Common myeloid progenitor, CD34-positive (primary cell): ENCODE data around the gene RASSF7.

ENCODE experiments used
- CTCF ChIA-PET: fragments of 350-600 bp; sonication (Branson Sonifier 250); formaldehyde crosslinking; loops from one replicate; lab custom pipeline; 2021; ENCODE audit warnings: antibody characterized with exemption; lab: Charles Lee
- POLR2A ChIA-PET: fragments of 350-600 bp; sonication (Branson Sonifier 250); formaldehyde crosslinking; loops from one replicate; lab custom pipeline; 2021; ENCODE audit warnings: antibody characterized with exemption; lab: Charles Lee
- DNase-seq, 3 donors: peaks; one replicate each; pipeline versions ENCODE4 v3.0.0 to v3.0.0-alpha.2; 2013
- H3K27ac ChIP-seq, 2 experiments: 1 replicate in 1 of 2; 2 replicates in 1 of 2; pipeline ENCODE4 v1.7.0; 2013; ENCODE audit warnings: inconsistent platforms in 2 of 2, low read length in 2 of 2, mild to moderate bottlenecking in 2 of 2, low read depth in 1 of 2, moderate library complexity in 1 of 2; ENCODE audit not compliant: severe bottlenecking in 2 of 2, insufficient read depth in 1 of 2, poor library complexity in 1 of 2
- H3K27me3 ChIP-seq, 5 experiments: replicated peaks in 2 of 5; 1 replicate in 3 of 5; 2 replicates in 2 of 5; pipeline versions ENCODE4 v1.6.1 to v1.7.0; 2013; ENCODE audit warnings: low read length in 4 of 5, mild to moderate bottlenecking in 2 of 5, moderate library complexity in 2 of 5, inconsistent platforms in 1 of 5; ENCODE audit not compliant: insufficient read depth in 5 of 5, control insufficient read depth in 4 of 5
- H3K36me3 ChIP-seq, 4 experiments: 1 replicate in 2 of 4; 2 replicates in 2 of 4; pipeline versions ENCODE4 v1.6.1 to v1.7.0; 2013; ENCODE audit warnings: low read length in 3 of 4, control low read depth in 1 of 4, mild to moderate bottlenecking in 1 of 4; ENCODE audit not compliant: control insufficient read depth in 4 of 4, insufficient read depth in 4 of 4
- H3K4me1 ChIP-seq, 4 experiments: 1 replicate in 3 of 4; 2 replicates in 1 of 4; pipeline versions ENCODE4 v1.6.1 to v1.7.1; 2013; ENCODE audit warnings: low read length in 3 of 4, mild to moderate bottlenecking in 3 of 4, control low read depth in 1 of 4, inconsistent platforms in 1 of 4, moderate library complexity in 1 of 4; ENCODE audit not compliant: control insufficient read depth in 4 of 4, insufficient read depth in 4 of 4; ENCODE audit errors: control extremely low read depth in 1 of 4
- H3K4me3 ChIP-seq, 7 experiments: 1 replicate in 4 of 7; 2 replicates in 3 of 7; pipeline versions ENCODE4 v1.5.1 to v1.7.0; 2013; ENCODE audit warnings: mild to moderate bottlenecking in 7 of 7, low read length in 6 of 7, moderate library complexity in 6 of 7, inconsistent platforms in 2 of 7, low read depth in 2 of 7, control low read depth in 1 of 7; ENCODE audit not compliant: insufficient read depth in 4 of 7, control insufficient read depth in 1 of 7; ENCODE audit errors: extremely low read depth in 1 of 7
- H3K9me3 ChIP-seq, 5 experiments: 1 replicate in 4 of 5; 2 replicates in 1 of 5; pipeline versions ENCODE4 v1.6.1 to v1.7.1; 2013; ENCODE audit warnings: low read length in 4 of 5, mild to moderate bottlenecking in 2 of 5, inconsistent platforms in 1 of 5, low read depth in 1 of 5, moderate library complexity in 1 of 5; ENCODE audit not compliant: control insufficient read depth in 4 of 5, insufficient read depth in 2 of 5; ENCODE audit errors: control extremely low read depth in 1 of 5
- WGBS: methylation state at CpG from one replicate; pipeline ENCODE4 v1.1.5; 2013; ENCODE audit not compliant: insufficient coverage; 5-methylcytosine and 5-hydroxymethylcytosine counted together

Gene RASSF7

DNA sequence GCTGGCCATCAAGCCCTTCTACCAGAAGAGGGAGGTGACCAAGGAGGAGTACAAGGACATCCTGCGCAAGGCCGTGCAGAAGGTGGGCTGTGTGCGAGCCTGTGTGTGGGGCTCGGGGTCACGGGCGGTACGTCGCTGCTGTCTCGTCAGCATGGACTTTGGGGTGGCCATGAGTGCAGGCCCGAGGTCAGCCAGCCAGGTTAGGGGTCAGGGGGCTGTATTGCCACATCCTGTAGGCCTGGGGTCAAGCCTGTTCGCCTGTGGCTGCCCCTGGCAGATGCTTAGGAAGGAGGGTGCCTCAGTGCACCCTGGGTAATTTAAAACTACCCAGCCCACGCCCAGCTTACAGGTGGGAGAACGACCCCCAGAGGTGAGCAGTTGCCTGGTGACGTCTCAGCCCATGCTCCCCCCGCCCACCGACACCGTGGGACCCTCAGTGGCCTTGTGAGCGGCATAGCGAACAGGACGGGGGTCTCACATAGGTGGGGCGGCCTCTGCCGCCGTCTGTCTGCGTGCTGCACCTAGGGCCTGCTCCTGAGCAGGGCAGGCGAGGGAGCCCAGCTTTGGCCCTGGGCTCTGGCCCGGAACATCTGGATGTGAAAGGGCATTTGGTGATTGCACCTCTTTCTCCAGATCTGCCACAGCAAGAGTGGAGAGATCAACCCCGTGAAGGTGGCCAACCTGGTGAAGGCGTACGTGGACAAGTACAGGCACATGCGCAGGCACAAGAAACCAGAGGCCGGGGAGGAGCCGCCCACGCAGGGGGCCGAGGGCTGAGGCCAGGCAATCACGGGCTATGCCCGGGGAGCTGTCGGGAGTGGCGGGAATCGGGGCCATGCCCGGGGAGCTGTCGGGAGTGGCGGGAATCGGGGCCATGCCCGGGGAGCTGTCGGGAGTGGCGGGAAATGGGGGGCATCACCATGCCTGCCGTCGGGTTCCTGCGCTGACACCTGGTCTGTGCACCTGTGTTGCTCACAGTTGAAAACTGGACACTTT lies 50.5 kb downstream of the RASSF7 start:
- Histone ChIP-seq H3K36me3 (peaks cover 5 to 74% (median 58%) of the 10 kb centered on the region in 4 experiments), H3K4me3 (no peak overlapping the region), H3K27ac (no peak overlapping the region), H3K27me3 (no peaks in the 10 kb centered on the region), H3K9me3 (no peaks in the 10 kb centered on the region), H3K4me1 (peaks cover 0 to 21% (median 13%) of the 10 kb centered on the region in 4 experiments)
- DNase-seq: no peak
- CTCF ChIA-PET: interaction anchor here (1.0 to 2.1 kb wide), 4 partner anchors 15 to 55 kb away, joined by 3 to 8 read pairs (median 5); no protein-coding TSS in a partner anchor
- POLR2A ChIA-PET: interaction anchor here (0.6 to 0.9 kb wide), 2 partner anchors 10 to 22 kb away, joined by 7 to 10 read pairs; no protein-coding TSS in a partner anchor
- 96% methylated on average over 36 of the region's 49 CpGs for WGBS

GRCh38 chr11:612201-612960 lies 51.6 kb downstream of the RASSF7 start:
- peak; percentile 39 to 60 (median 50) for DNase-seq
- peak overlapping the region in 1 of 2 experiments; percentile 49 for H3K27ac ChIP-seq
- H3K4me3 ChIP-seq: no peak overlapping the region
- H3K9me3 ChIP-seq: no peaks in the 10 kb centered on the region
- ChIA-PET POLR2A (interaction anchor here (1.0 kb wide), 1 partner anchor 25 kb away, joined by 3 read pairs; no protein-coding TSS in a partner anchor), CTCF (interaction anchor here (0.7 to 2.1 kb wide), 5 partner anchors 16 to 56 kb away, joined by 3 to 8 read pairs (median 5); no protein-coding TSS in a partner anchor)
- H3K36me3 ChIP-seq: peaks cover 5 to 63% (median 48%) of the 10 kb centered on the region in 4 experiments
- H3K27me3 ChIP-seq: no peaks in the 10 kb centered on the region
- H3K4me1 ChIP-seq: peaks cover 0 to 31% (median 23%) of the 10 kb centered on the region in 4 experiments
- 96% methylated on average over 18 of the region's 27 CpGs for WGBS

DNA sequence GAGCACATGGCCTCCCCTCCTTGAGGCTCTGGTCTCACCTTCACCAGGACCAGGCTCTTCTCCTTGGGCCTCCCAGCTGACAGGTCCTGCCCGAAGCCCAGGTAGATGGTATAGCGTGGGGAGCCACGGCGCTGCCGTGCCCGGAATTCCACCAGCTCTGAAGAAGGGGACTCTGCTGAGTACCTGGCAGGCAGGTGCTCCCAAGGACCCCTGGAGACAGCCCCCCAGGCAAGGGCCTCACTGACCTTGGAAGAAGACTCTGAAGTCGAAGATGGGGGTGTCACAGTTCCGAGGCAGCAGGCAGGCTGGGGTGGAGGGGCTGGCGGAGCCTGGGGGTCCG lies 52.2 kb downstream of the RASSF7 start:
- ChIA-PET POLR2A (interaction anchor here (1.0 kb wide), 1 partner anchor 26 kb away, joined by 3 read pairs; no protein-coding TSS in a partner anchor), CTCF (interaction anchor here (1.8 to 2.1 kb wide), 2 partner anchors 17 to 57 kb away, joined by 5 to 8 read pairs; no protein-coding TSS in a partner anchor)
- Histone ChIP-seq H3K9me3 (no peaks in the 10 kb centered on the region), H3K27ac (peak overlapping the region in 1 of 2 experiments; percentile 49), H3K4me1 (peaks cover 0 to 31% (median 23%) of the 10 kb centered on the region in 4 experiments), H3K27me3 (no peaks in the 10 kb centered on the region), H3K4me3 (no peak overlapping the region), H3K36me3 (peaks cover 5 to 59% (median 45%) of the 10 kb centered on the region in 4 experiments)
- DNase-seq: no peak
- 91% methylated on average over 6 of the region's 10 CpGs for WGBS

DNA sequence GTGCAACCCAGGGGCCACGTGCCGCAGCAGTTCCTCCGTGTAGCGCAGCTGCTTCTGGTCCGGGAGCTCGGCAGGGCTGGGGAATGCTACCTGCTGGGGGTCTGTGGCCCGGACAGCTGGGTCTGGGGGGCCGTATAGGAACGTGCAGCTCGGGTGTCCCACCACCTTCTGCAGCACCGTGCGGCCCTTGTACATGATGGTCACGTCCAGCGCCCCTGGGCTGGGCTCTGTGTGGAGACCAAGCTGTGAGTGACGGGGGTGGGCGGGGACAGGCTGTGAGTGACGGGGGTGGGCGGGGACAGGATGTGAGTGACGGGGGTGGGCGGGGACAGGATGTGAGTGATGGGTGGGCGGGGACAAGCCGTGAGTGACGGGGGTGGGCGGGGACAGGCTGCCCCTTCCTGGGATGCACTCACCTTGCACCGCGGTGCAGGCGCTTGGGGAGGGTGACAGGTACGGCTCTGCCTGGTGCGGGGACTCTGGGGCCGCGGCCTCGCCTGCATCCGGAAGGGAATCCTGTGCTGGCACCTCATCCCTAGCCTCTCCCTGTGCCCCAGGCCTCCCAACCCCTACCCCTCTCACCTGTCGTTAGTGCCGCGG lies 52.7 kb downstream of the RASSF7 start:
- H3K27me3 ChIP-seq: no peaks in the 10 kb centered on the region
- ChIA-PET POLR2A (interaction anchor here (1.0 kb wide), 1 partner anchor 26 kb away, joined by 3 read pairs; no protein-coding TSS in a partner anchor), CTCF (interaction anchor here (1.1 to 2.1 kb wide), 3 partner anchors 9 to 57 kb away, joined by 3 to 8 read pairs (median 5); no protein-coding TSS in a partner anchor)
- peaks cover 0 to 31% (median 23%) of the 10 kb centered on the region in 4 experiments for H3K4me1 ChIP-seq
- peak overlapping the region in 1 of 2 experiments; percentile 49 for H3K27ac ChIP-seq
- H3K4me3 ChIP-seq: no peak overlapping the region
- peak; percentile 42 to 75 (median 50) for DNase-seq
- no peaks in the 10 kb centered on the region for H3K9me3 ChIP-seq
- H3K36me3 ChIP-seq: peaks cover 5 to 59% (median 42%) of the 10 kb centered on the region in 4 experiments
- WGBS: 94% methylated on average over 21 of the region's 36 CpGs
